Measurements from ENCODE around the gene ANKRD65. TPM values are rescaled to one million over a fixed set of nuclear protein-coding genes. Genes with fewer than 3 reads are reported as not detected.
"Not testable (repeated sequence)": the region's sequence is repeated elsewhere in the genome, so short reads cannot be mapped to it uniquely, and the experiment has no call there.

Gene ANKRD65
- total RNA-seq, 1 donor from 2014 or later = not detected

DNA sequence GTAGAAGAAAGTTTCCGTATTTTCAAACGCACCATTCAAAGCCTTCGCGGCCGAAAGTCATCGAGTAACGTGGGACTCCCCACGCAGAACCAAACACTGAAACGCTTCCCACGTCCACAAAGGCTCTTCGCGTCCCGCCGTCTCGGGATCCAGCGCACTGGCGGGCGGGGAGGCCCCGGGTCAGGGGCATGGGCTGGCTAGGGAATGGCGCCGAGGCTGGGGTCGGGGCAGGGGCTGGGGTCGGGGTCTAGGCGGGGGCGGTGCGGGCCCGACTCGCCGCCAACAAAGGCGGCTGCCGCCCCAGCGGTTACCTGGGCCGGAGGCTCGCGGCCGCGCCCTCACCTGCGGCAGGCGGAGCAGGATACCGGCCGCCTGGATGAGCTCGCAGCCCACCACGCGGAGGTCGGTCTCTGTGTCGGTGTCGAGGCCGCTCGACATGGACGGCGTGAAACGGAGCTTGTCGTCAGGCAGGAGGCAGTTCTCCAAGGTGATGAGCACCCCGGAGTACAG lies 22.3 kb downstream of the ANKRD65 start:
- intact Hi-C loops (cut with micrococcal nuclease) = loop anchor here (1.0 to 2.0 kb wide), 3 partner anchors 9 to 42 kb away; partner anchors contain the start of genes AURKAIP1 and MRPL20

DNA sequence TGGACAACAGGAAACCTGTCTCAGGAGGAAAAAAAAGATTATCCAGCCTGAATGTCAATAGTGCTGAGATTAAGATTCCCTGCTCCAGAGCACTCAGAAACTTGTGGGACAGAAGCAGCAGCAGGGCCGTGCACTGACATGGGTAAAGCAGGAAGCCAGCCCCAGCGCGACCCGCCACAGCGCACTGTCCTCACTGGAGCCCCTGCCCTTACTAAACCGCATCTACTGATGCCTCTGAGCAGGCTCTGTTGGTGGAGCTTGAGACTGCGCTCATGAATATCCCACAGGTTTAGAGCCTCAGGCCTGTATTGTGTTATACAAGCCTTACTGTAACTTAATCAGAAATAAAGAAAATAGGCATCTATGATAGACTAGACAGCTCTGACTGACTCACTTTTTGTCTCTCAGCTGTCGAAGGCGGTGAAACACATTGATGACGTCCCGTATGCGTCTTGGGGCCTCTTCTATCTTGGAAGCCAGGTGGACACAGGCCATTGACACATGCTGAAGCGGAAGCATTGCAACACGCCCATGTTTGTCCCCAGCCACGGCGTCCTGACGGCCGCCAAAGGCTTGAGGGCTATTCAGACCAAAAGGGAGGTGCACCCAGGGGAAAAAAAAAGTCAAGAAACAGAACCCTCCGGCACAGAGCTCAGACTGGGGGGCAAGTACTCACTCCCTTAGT lies 23.1 kb downstream of the ANKRD65 start:
- intact Hi-C loops (cut with micrococcal nuclease) = loop anchor here (2.0 kb wide), 1 partner anchor 43 kb away; no protein-coding TSS in a partner anchor

DNA sequence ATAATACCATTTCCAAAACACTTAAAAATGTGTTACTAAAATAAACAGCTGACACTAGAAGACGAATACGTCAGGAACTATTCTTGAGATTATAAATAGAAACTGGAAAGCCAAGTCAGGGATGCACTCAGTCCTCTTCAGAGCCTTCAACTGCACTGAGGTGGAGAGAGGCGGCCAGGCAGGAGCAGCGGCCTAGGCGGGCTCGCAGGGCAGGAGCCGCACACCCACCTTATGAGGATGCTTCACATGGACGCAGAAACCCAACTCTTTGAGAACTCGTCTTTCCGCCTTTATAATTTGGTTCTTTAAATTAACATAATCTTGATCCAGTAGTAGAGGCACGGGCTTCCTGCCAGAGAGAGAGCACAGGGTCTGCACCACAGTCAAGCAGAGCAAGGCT lies 25.9 kb downstream of the ANKRD65 start:
- intact Hi-C loops (cut with micrococcal nuclease) = no loop called here

GRCh38 chr1:1394116-1394515 lies 27.0 kb downstream of the ANKRD65 start:
- intact Hi-C loops (cut with micrococcal nuclease) = no loop called here

- intact Hi-C loops (cut with micrococcal nuclease) = no loop called here
Observed at GRCh38 chr1:1393428-1393827, 27.6 kb downstream of the ANKRD65 start.

GRCh38 chr1:1393014-1393413 lies 28.1 kb downstream of the ANKRD65 start:
- intact Hi-C loops (cut with micrococcal nuclease) = no loop called here

GRCh38 chr1:1391225-1391624 lies 29.9 kb downstream of the ANKRD65 start:
- intact Hi-C loops (cut with micrococcal nuclease) = no loop called here

DNA sequence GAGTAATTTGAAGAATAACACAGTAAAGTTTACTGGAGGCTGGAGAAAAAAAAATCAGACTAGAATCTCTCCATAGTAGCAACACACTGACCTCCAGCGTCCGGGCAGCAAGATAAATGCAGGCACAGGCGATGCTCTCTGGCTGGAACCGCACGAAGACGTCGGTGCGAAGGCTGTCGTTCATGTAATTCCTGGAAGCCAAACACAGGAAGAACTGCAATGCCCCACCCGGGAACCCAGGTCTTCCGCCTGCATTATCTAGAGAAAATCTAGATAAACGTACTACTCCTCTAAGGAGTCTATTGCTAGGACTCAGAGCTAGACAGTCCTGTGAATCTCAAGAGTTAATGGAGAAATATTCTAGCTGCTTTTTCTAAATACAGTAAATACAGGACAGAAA lies 30.4 kb downstream of the ANKRD65 start:
- intact Hi-C loops (cut with micrococcal nuclease) = no loop called here

DNA sequence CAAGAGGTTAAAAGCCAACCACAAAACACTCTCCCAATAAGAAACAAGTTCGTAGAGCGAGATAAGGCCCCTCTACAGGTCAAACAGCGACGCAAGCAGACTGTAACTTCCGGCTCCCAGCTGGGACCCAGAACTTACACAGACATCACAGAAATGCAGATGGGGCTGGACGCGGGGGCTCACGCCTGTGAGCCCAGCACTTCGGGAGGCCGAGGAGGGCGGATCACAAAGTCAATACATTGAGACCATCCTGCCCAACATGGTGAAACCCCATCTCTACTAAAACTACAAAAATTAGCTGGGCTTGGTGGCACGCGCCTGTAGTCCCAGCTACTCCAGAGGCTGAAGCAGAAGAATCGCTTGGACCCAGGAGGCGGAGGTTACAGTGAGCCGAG lies 33.0 kb downstream of the ANKRD65 start:
- intact Hi-C loops (cut with micrococcal nuclease) = no loop called here

DNA sequence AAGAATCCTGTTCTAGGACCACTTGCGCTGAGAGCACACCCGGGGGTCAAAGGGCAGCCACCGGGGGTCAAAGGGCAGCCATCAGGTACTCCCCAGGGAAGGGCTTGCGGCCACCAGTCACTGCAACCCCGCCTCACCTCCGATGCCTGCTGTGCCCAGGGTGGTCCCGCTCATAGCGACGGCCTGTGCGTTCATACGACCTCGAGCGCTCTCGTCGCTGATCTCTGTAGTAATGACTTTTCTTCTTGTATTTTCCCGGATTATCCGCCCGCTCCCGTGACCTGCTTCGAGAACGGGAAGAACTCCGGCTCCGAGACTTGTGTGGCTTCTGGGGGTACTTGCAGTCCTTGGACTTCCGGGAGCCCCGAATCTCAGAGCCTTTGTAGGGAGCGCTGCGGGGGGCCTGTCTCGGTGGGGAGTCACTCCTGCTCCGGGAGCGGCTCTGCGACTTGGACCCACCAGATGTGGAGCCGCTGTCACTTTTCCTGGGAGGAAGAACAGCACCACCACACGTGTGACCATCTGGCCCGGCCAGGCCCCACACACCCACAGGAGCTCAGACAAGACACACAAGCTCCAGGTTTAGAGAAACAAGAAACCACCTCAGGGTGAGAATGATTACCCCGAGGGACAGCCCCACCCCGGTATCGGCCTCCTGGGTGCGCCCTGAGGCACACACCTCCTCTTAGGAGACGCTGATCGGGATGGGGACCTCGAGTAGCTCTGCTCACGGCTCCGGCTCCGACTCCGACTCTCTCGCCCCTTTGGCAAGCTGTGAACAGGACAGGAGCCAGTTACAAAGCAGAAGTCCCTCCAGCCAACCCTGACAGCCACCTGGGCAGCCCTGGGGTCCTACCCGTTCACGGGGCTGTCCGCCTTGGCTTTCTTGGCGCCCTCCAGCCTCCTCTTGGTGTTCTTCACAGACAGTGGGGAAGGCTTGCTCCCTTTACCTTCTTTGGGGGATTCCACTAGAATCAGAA lies 33.7 kb downstream of the ANKRD65 start:
- intact Hi-C loops (cut with micrococcal nuclease) = no loop called here

- intact Hi-C loops (cut with micrococcal nuclease) = no loop called here
Observed at GRCh38 chr1:1385931-1386330, 35.1 kb downstream of the ANKRD65 start.

GRCh38 chr1:1385339-1385738 lies 35.7 kb downstream of the ANKRD65 start:
- intact Hi-C loops (cut with micrococcal nuclease) = not testable (repeated sequence)

DNA sequence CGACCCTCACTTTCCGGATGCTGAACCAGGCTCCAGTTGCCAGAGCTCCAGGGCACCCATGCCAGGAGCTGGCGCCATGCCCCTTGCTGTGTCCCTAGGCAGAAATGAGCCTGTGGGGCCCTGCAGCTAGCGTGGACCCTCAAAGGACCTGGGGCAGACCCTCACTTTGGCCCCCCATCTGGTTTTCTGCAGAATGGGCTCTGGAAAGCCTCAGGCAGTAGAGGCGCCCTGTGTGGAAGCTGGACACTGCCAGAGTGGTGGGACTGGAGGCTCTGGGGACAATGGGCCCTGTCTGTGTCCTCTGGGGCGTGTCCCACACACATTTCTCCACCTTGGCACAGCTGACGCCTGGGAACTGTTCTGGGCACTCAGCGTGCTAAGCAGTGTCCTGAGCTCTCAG lies 39.8 kb downstream of the ANKRD65 start:
- intact Hi-C loops (cut with micrococcal nuclease) = no loop called here

DNA sequence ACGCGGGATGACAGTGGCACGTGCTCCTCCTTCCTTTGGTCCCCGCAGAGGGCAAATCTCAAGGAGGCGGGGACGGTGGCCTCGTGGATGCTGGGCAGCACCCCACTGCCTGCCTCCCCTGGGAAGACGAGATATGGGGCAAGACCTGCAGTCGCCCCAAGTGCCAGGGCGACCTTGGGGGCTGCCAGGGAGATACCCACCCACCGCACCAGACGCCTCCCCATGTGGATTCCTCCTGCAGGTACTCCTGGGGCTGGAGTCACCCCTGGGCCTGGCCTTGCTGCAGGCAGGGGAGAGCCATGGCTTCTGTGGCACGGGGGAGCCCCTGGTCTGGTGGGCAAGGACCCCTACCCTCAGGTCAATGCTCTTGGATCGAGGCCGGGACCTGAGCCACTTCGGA lies 40.2 kb downstream of the ANKRD65 start:
- intact Hi-C loops (cut with micrococcal nuclease) = no loop called here

DNA sequence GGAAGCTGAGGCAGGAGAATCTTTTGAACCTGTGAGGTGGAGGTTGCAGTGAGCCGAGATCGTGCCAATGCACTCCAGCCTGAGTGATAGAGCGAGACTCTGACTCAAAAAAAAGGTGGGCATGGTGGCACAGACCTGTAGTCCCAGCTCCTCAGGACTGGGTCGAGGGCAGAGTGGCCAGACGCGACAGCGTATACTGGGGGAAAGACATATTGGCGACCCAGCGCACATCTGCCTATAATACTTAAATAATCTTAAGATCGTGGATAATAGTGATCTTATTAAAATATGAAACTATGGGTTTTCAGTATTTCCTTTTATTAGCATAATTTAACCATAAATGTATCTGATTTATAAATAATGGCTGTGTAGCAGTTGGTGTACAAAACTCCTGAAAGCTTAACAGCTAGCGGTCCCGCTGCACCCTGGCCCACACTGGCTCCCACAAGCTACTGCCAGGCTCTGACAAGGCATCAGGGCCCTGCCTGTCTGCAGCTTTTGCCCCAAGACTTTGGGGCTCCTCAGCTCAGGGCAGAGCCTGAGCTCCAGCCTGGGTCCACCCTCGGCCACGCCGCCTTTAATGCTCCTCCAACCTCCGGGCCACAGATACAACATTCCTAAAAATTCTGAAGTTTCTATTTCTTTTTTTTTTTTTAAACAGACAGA lies 43.4 kb downstream of the ANKRD65 start:
- intact Hi-C loops (cut with micrococcal nuclease) = loop anchor here (10.0 kb wide), 1 partner anchor 73 kb away; the partner anchor contains the start of genes ACAP3 and PUSL1

- intact Hi-C loops (cut with micrococcal nuclease) = loop anchor here (10.0 kb wide), 1 partner anchor 72 kb away; the partner anchor contains the start of genes ACAP3 and PUSL1
Observed at GRCh38 chr1:1376551-1377226, 44.4 kb downstream of the ANKRD65 start.

GRCh38 chr1:1374929-1375662 lies 46.0 kb downstream of the ANKRD65 start, which contains the start of gene AURKAIP1:
Gene AURKAIP1 (minus strand): TSS chr1:1375207. CDS start chr1:1374756, 451 bp downstream.
- intact Hi-C loops (cut with micrococcal nuclease) = loop anchor here (1.0 to 10.0 kb wide), 5 partner anchors 24 to 259 kb away; partner anchors contain the start of genes ACAP3, ATAD3B, C1orf159 and CCNL2

DNA sequence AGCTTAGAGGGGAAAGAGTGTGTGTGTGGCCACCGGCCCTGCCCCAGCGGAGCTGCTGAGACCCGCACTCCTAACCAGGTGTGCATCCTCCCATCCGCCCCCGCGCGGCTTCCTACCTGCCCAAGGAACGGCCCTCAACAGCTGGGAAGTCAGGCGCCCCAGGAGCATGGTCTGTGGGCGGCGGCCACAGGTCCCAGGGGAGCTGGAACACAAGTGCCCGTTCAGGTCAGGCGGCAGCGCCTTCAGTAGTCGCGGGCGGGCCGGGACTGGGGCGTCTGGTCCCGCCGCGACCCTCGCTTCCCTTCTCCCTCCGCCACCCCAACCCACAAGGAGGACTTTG lies 46.5 kb downstream of the ANKRD65 start:
- intact Hi-C loops (cut with micrococcal nuclease) = loop anchor here (2.0 to 10.0 kb wide), 2 partner anchors 32 to 70 kb away; partner anchors contain the start of genes ACAP3, MRPL20 and PUSL1

- intact Hi-C loops (cut with micrococcal nuclease) = loop anchor here (2.0 to 10.0 kb wide), 2 partner anchors 33 to 69 kb away; partner anchors contain the start of genes ACAP3, MRPL20 and PUSL1
Observed at GRCh38 chr1:1373815-1374588, 47.1 kb downstream of the ANKRD65 start.
